Daoy (cell line): ENCODE data around the gene PNPLA6. TPM values are rescaled to one million over a fixed set of nuclear protein-coding genes. Genes with fewer than 3 reads are reported as not detected.
"Not testable (repeated sequence)": the region's sequence is repeated elsewhere in the genome, so short reads cannot be mapped to it uniquely, and the experiment has no call there.

Source experiments
- DNase-seq: peaks from one replicate; pipeline ENCODE4 v3.0.0-alpha.2; 2015; ENCODE audit warnings: low read depth
- total RNA-seq: library from RNA; depleted of rRNA; stranded (reverse); fragments of >200 nt; shearing (Covaris generic); gene quantifications from 2 replicates; pipeline ENCODE4 v1.2.3, GENCODE V29; 2014

PNPLA6 gene
- total RNA-seq, 1 experiment from 2014 or later, result 40.5 TPM

GRCh38 chr19:7533281-7533885 is 2.1 kb upstream of the PNPLA6 start:
- peak; percentile 74 for DNase-seq

- DNase-seq, result peak; percentile 93
Observed at GRCh38 chr19:7533925-7534480, 1.5 kb upstream of the PNPLA6 start.

- peak; percentile 72 for DNase-seq
Observed at GRCh38 chr19:7534531-7535046, 928 bp upstream of the PNPLA6 start.

GRCh38 chr19:7535998-7536695 is 630 bp downstream of the PNPLA6 start:
- DNase-seq, result no peak

GRCh38 chr19:7538990-7539389 is 3.5 kb downstream of the PNPLA6 start:
- not testable (repeated sequence) for DNase-seq

GRCh38 chr19:7539827-7540425 is 4.4 kb downstream of the PNPLA6 start:
- DNase-seq, result no peak

GRCh38 chr19:7540761-7541474 is 5.4 kb downstream of the PNPLA6 start:
- DNase-seq, result peak; percentile 73

GRCh38 chr19:7541475-7541824 is 5.9 kb downstream of the PNPLA6 start:
- DNase-seq, result no peak

GRCh38 chr19:7541828-7542443 is 6.4 kb downstream of the PNPLA6 start:
- DNase-seq, result no peak

GRCh38 chr19:7542556-7543348 is 7.2 kb downstream of the PNPLA6 start:
- no peak for DNase-seq

- no peak for DNase-seq
Observed at GRCh38 chr19:7544626-7545025, 9.1 kb downstream of the PNPLA6 start.

- no peak for DNase-seq
Observed at GRCh38 chr19:7545300-7545699, 9.8 kb downstream of the PNPLA6 start.

GRCh38 chr19:7545904-7546303 is 10.4 kb downstream of the PNPLA6 start:
- DNase-seq, result no peak

GRCh38 chr19:7547159-7547558 is 11.6 kb downstream of the PNPLA6 start:
- DNase-seq, result no peak

- no peak for DNase-seq
Observed at GRCh38 chr19:7549429-7550148, 14.1 kb downstream of the PNPLA6 start.

- DNase-seq, result no peak
Observed at GRCh38 chr19:7550169-7550770, 14.8 kb downstream of the PNPLA6 start.

- peak; percentile 25 for DNase-seq
Observed at GRCh38 chr19:7550987-7551761, 15.7 kb downstream of the PNPLA6 start.

GRCh38 chr19:7552781-7553180 is 17.3 kb downstream of the PNPLA6 start:
- DNase-seq, result no peak

- DNase-seq, result no peak
Observed at GRCh38 chr19:7554565-7554964, 19.0 kb downstream of the PNPLA6 start.
